Measurements from ENCODE around the gene PPM1L.

PPM1L gene

GRCh38 chr3:161101609-161102008 lies 345.6 kb downstream of the PPM1L start:
- no peak for DNase-seq (ENCODE audit: low read depth)

- DNase-seq (ENCODE audit: low read depth) = no peak
Observed at GRCh38 chr3:161103776-161104385, 347.9 kb downstream of the PPM1L start.

- DNase-seq (ENCODE audit: low read depth) = peak; percentile 76
Observed at GRCh38 chr3:161104561-161105551, 348.8 kb downstream of the PPM1L start, which contains the start of gene B3GALNT1. B3GALNT1 (minus strand) TSS chr3:161105349; CDS start chr3:161086754, 18,595 bp downstream.

GRCh38 chr3:161107311-161107710 lies 351.3 kb downstream of the PPM1L start:
- DNase-seq (ENCODE audit: low read depth) = no peak

DNA sequence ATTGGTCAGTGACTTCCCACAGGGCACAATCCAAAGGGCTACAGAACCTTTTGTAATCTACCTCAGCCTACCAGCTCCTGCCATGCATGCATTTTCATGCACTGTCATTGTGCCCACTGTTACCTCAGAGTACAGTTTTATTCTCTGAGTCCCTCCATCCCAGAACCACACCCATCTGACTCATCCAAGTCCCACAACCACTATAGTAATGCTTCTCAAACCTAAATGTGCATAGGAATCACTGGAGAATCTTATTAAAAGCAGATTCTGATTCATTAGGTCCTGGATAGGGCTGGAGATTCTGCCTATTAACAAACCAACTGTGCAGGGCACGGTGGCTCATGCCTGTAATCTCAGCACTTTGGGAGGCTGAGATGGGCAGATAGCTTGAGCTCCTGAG lies 352.8 kb downstream of the PPM1L start:
- no peak for DNase-seq (ENCODE audit: low read depth)

GRCh38 chr3:161117646-161118045 lies 361.6 kb downstream of the PPM1L start:
- no peak for DNase-seq (ENCODE audit: low read depth)

GRCh38 chr3:161126495-161126894 lies 370.5 kb downstream of the PPM1L start:
- DNase-seq (ENCODE audit: low read depth) = no peak
